ENCODE results near the gene AMOTL1. TPM values are rescaled to one million over a fixed set of nuclear protein-coding genes. Genes with fewer than 3 reads are reported as not detected.

Gene AMOTL1
- total and polyA plus RNA-seq, 7 donors = 0.69 to 161 (median 96.3) TPM

DNA sequence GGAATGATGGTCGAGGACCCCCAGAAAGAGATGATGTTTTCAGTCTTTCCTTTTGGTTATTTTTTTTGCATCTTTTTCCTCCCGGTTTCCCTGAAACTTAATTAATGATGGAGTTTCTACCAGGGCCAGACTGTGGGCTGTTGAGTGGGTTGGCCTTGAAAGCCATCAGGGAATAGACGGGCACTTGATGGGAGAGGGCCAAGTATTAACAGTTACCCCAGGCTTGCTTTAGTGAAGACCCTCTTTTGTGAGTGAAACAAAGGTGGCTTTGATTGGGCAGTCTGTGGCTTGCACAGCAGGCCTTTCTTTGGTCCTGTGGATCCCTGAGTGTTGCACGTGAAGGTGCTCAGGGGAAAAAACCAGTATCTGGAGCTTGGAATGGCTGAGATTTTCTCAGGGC is 56.9 kb downstream of the AMOTL1 start:
- Histone ChIP-seq H3K27ac (peak overlapping the region in 3 of 4 donors; percentile 15 to 46 (median 35)), H3K4me3 (no peak overlapping the region), H3K4me1 (peaks cover 0 to 54% (median 40%) of the 10 kb centered on the region in 4 donors), H3K36me3 (peaks cover 14 to 85% (median 31%) of the 10 kb centered on the region in 4 donors), H3K9me3 (no peaks in the 10 kb centered on the region), H3K27me3 (no peaks in the 10 kb centered on the region)
- WGBS, 2 donors = 73 to 89% methylated on average over 4 of the region's 4 CpGs
- no peak for TF ChIP-seq POLR2AphosphoS5 (IDR thresholded peaks at IDR 0.05)
- no peak for TF ChIP-seq POLR2A (IDR thresholded peaks at IDR 0.05)
- TF ChIP-seq, protein P1, sequence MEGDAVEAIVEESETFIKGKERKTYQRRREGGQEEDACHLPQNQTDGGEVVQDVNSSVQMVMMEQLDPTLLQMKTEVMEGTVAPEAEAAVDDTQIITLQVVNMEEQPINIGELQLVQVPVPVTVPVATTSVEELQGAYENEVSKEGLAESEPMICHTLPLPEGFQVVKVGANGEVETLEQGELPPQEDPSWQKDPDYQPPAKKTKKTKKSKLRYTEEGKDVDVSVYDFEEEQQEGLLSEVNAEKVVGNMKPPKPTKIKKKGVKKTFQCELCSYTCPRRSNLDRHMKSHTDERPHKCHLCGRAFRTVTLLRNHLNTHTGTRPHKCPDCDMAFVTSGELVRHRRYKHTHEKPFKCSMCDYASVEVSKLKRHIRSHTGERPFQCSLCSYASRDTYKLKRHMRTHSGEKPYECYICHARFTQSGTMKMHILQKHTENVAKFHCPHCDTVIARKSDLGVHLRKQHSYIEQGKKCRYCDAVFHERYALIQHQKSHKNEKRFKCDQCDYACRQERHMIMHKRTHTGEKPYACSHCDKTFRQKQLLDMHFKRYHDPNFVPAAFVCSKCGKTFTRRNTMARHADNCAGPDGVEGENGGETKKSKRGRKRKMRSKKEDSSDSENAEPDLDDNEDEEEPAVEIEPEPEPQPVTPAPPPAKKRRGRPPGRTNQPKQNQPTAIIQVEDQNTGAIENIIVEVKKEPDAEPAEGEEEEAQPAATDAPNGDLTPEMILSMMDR (IDR thresholded peaks at IDR 0.05) = no peak
- TF ChIP-seq EP300 (IDR thresholded peaks at IDR 0.05) = no peak
- no peak for DNase-seq
- intact Hi-C loops (cut with DNase I) = no loop called here

- Histone ChIP-seq H3K9me3 (no peaks in the 10 kb centered on the region), H3K4me1 (peaks cover 0 to 58% (median 40%) of the 10 kb centered on the region in 4 donors), H3K27ac (peak overlapping the region in 3 of 4 donors; percentile 15 to 46 (median 35)), H3K4me3 (no peak overlapping the region), H3K27me3 (no peaks in the 10 kb centered on the region), H3K36me3 (peaks cover 14 to 85% (median 32%) of the 10 kb centered on the region in 4 donors)
- WGBS, 2 donors = 89 to 92% methylated on average over 1 of the region's 1 CpG
- intact Hi-C loops (cut with DNase I) = no loop called here
- TF ChIP-seq POLR2A (IDR thresholded peaks at IDR 0.05) (no peak), EP300 (IDR thresholded peaks at IDR 0.05) (no peak), POLR2AphosphoS5 (IDR thresholded peaks at IDR 0.05) (no peak)
- TF ChIP-seq, protein P1 (IDR thresholded peaks at IDR 0.05) = no peak
- no peak for DNase-seq
Measured at GRCh38 chr11:94825481-94825880, 57.3 kb downstream of the AMOTL1 start.

GRCh38 chr11:94826415-94826814 is 58.3 kb downstream of the AMOTL1 start:
- intact Hi-C loops (cut with DNase I) = no loop called here
- H3K4me3 ChIP-seq = no peak overlapping the region
- TF ChIP-seq EP300 (IDR thresholded peaks at IDR 0.05) (no peak), POLR2A (IDR thresholded peaks at IDR 0.05) (no peak), POLR2AphosphoS5 (IDR thresholded peaks at IDR 0.05) (no peak)
- TF ChIP-seq, protein P1 (IDR thresholded peaks at IDR 0.05) = no peak
- no peak overlapping the region for H3K27ac ChIP-seq
- H3K9me3 ChIP-seq = no peaks in the 10 kb centered on the region
- no peak for DNase-seq
- no peaks in the 10 kb centered on the region for H3K27me3 ChIP-seq
- H3K4me1 ChIP-seq = peaks cover 0 to 63% (median 38%) of the 10 kb centered on the region in 4 donors
- H3K36me3 ChIP-seq = peaks cover 16 to 85% (median 33%) of the 10 kb centered on the region in 4 donors
- WGBS, 2 donors = 83 to 88% methylated on average over 7 of the region's 7 CpGs

DNA sequence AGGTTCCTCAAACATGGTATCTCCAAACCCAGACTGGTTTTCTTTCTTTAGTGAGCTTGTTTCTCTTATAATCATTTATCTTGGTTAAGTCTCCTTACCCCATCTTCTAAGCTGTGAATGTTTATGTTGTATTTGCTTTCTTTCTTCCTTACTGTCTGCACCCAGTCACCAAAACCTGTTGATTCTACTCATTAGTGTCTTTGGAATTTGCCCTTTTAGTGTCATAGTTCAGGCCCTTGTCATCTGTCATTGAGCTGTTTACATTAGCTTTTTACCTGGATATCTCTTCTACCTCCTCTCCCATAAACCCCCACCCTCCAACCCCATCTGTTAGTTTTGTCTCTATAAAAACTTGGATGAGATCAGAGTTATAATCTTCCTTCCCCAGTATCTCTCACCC is 59.9 kb downstream of the AMOTL1 start:
- DNase-seq = no peak
- Histone ChIP-seq H3K27ac (peak overlapping the region in 2 of 4 donors; percentile 33 to 44), H3K36me3 (peaks cover 13 to 85% (median 32%) of the 10 kb centered on the region in 4 donors), H3K4me3 (no peak overlapping the region), H3K9me3 (no peaks in the 10 kb centered on the region), H3K4me1 (peaks cover 0 to 66% (median 44%) of the 10 kb centered on the region in 4 donors), H3K27me3 (no peaks in the 10 kb centered on the region)
- TF ChIP-seq EP300 (IDR thresholded peaks at IDR 0.05) (no peak), POLR2A (IDR thresholded peaks at IDR 0.05) (no peak), POLR2AphosphoS5 (IDR thresholded peaks at IDR 0.05) (no peak)
- TF ChIP-seq, protein P1 (IDR thresholded peaks at IDR 0.05) = no peak
- intact Hi-C loops (cut with DNase I) = no loop called here

Measured in sigmoid colon (tissue), 7 donors.